ENCODE results near the gene GP5.

GP5 gene

GRCh38 chr3:194375473-194376240 lies 23.4 kb downstream of the GP5 start:
- no peak for TF ChIP-seq EGR1 (IDR thresholded peaks at IDR 0.05)
- TF ChIP-seq RAD21 (IDR thresholded peaks at IDR 0.05; ENCODE audit: low read depth), result no peak

GRCh38 chr3:194374935-194375334 lies 24.1 kb downstream of the GP5 start:
- TF ChIP-seq, protein P1, sequence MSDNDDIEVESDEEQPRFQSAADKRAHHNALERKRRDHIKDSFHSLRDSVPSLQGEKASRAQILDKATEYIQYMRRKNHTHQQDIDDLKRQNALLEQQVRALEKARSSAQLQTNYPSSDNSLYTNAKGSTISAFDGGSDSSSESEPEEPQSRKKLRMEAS (IDR thresholded peaks at IDR 0.05), result no peak
- no peak for TF ChIP-seq RAD21 (IDR thresholded peaks at IDR 0.05; ENCODE audit: low read depth)
- TF ChIP-seq TAF1 (IDR thresholded peaks at IDR 0.05; ENCODE audit: low read depth), result no peak
- TF ChIP-seq EP300 (IDR thresholded peaks at IDR 0.05; ENCODE audit: borderline replicate concordance), result no peak
- no peak for TF ChIP-seq REST (IDR thresholded peaks at IDR 0.05; ENCODE audit: low read depth)
- no peak for TF ChIP-seq CEBPB (IDR thresholded peaks at IDR 0.05)
- no peak for TF ChIP-seq NFIC (IDR thresholded peaks at IDR 0.05)
- TF ChIP-seq USF1 (IDR thresholded peaks at IDR 0.05), result no peak
- TF ChIP-seq EGR1 (IDR thresholded peaks at IDR 0.05), result no peak
- TF ChIP-seq TCF12 (IDR thresholded peaks at IDR 0.05; ENCODE audit: low read depth), result no peak
- no peak for TF ChIP-seq TEAD4 (IDR thresholded peaks at IDR 0.05)
- no peak for TF ChIP-seq ZBTB7A (IDR thresholded peaks at IDR 0.05; ENCODE audit: low read depth)
- TF ChIP-seq FOXM1 (IDR thresholded peaks at IDR 0.05; ENCODE audit: borderline replicate concordance, low read depth), result no peak
- TF ChIP-seq CREB1 (IDR thresholded peaks at IDR 0.05; ENCODE audit: low read depth), result no peak
- TF ChIP-seq YY1 (IDR thresholded peaks at IDR 0.05; ENCODE audit: low read depth), result no peak

DNA sequence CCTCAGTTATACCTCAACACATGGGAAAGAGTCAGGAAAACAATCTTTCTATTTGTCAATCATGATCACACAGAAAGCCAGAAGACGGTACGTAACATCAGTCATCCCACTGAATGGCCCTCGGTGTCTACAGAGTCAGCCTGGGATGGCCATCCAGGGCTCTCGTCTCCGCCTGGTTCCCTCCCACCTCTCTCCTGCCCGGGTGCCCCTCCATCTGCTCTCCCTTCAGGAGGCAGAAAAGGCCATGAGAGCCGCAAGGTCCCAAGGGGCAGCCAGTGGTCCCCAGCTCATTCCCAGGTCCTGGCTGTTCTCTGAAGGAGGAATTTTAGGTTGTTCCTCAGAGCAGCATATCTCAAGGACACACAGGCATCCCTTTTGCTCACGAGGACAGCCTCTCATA lies 25.2 kb downstream of the GP5 start:
- TF ChIP-seq FOXM1 (IDR thresholded peaks at IDR 0.05; ENCODE audit: borderline replicate concordance, low read depth), result no peak
- no peak for TF ChIP-seq EGR1 (IDR thresholded peaks at IDR 0.05)
- no peak for TF ChIP-seq RAD21 (IDR thresholded peaks at IDR 0.05; ENCODE audit: low read depth)
- no peak for TF ChIP-seq CREB1 (IDR thresholded peaks at IDR 0.05; ENCODE audit: low read depth)
- TF ChIP-seq ZBTB7A (IDR thresholded peaks at IDR 0.05; ENCODE audit: low read depth), result no peak
- TF ChIP-seq TCF12 (IDR thresholded peaks at IDR 0.05; ENCODE audit: low read depth), result no peak
- no peak for TF ChIP-seq NFIC (IDR thresholded peaks at IDR 0.05)

- TF ChIP-seq TCF12 (IDR thresholded peaks at IDR 0.05; ENCODE audit: low read depth) (no peak), TEAD4 (IDR thresholded peaks at IDR 0.05) (no peak), REST (IDR thresholded peaks at IDR 0.05; ENCODE audit: low read depth) (no peak), USF1 (IDR thresholded peaks at IDR 0.05) (no peak), NFIC (IDR thresholded peaks at IDR 0.05) (no peak), ZBTB7A (IDR thresholded peaks at IDR 0.05; ENCODE audit: low read depth) (no peak), YY1 (IDR thresholded peaks at IDR 0.05; ENCODE audit: low read depth) (no peak), CEBPB (IDR thresholded peaks at IDR 0.05) (no peak), EGR1 (IDR thresholded peaks at IDR 0.05) (no peak), TAF1 (IDR thresholded peaks at IDR 0.05; ENCODE audit: low read depth) (no peak), RAD21 (IDR thresholded peaks at IDR 0.05; ENCODE audit: low read depth) (no peak), CREB1 (IDR thresholded peaks at IDR 0.05; ENCODE audit: low read depth) (no peak), FOXM1 (IDR thresholded peaks at IDR 0.05; ENCODE audit: borderline replicate concordance, low read depth) (no peak), EP300 (IDR thresholded peaks at IDR 0.05; ENCODE audit: borderline replicate concordance) (no peak)
- TF ChIP-seq, protein P1 (IDR thresholded peaks at IDR 0.05), result no peak
Measured at GRCh38 chr3:194373028-194373427, 26.0 kb downstream of the GP5 start.

GRCh38 chr3:194370753-194371152 lies 28.3 kb downstream of the GP5 start:
- TF ChIP-seq EGR1 (IDR thresholded peaks at IDR 0.05), result no peak
- TF ChIP-seq YY1 (IDR thresholded peaks at IDR 0.05; ENCODE audit: low read depth), result no peak
- no peak for TF ChIP-seq CREB1 (IDR thresholded peaks at IDR 0.05; ENCODE audit: low read depth)
- TF ChIP-seq RAD21 (IDR thresholded peaks at IDR 0.05; ENCODE audit: low read depth), result no peak
- TF ChIP-seq TAF1 (IDR thresholded peaks at IDR 0.05; ENCODE audit: low read depth), result no peak
